ENCODE data around the gene PSMB5. TPM values are rescaled to one million over a fixed set of nuclear protein-coding genes. Genes with fewer than 3 reads are reported as not detected.

The PSMB5 gene
- polyA plus RNA-seq, 1 experiment = 282 TPM

- Histone ChIP-seq H3K9me3 (ENCODE audit: control insufficient read depth, insufficient read depth, low read length) (no peaks in the 10 kb centered on the region), H3K27ac (ENCODE audit: low read depth, low read length) (no peak overlapping the region), H3K27me3 (ENCODE audit: control insufficient read depth, insufficient read depth, low read length) (no peaks in the 10 kb centered on the region), H3K4me3 (ENCODE audit: low read depth, low read length) (peak overlapping the region; percentile 49)
- TF ChIP-seq CTCF (IDR thresholded peaks at IDR 0.05; ENCODE audit: low read depth, low read length) = no peak
- no peak for DNase-seq (ENCODE audit: low read depth, low spot score)
- ChIA-PET CTCF (interaction anchor here (0.6 to 5.7 kb wide), 65 partner anchors 9 to 1146 kb away, joined by 3 to 317 read pairs (median 5); partner anchors contain the start of genes ACIN1, AJUBA, C14orf119 and CDH24), POLR2A (interaction anchor here (0.9 to 1.9 kb wide), 7 partner anchors 9 to 239 kb away, joined by 3 to 14 read pairs (median 5); partner anchors contain the start of genes ACIN1, BCL2L2, C14orf119 and CDH24)
Observed at GRCh38 chr14:23067847-23068788, 33.4 kb upstream of the PSMB5 start.

- H3K27me3 ChIP-seq (ENCODE audit: control insufficient read depth, insufficient read depth, low read length) = no peaks in the 10 kb centered on the region
- ChIA-PET CTCF (interaction anchor here (0.6 to 5.7 kb wide), 12 partner anchors 9 to 494 kb away, joined by 3 to 317 read pairs (median 4); partner anchors contain the start of genes AJUBA, CDH24 and SLC7A8), POLR2A (interaction anchor here (1.9 kb wide), 1 partner anchor 28 kb away, joined by 14 read pairs; the partner anchor contains the start of genes ACIN1 and C14orf119)
- H3K4me3 ChIP-seq (ENCODE audit: low read depth, low read length) = no peak overlapping the region
- peak overlapping the region; percentile 21 for H3K27ac ChIP-seq (ENCODE audit: low read depth, low read length)
- DNase-seq (ENCODE audit: low read depth, low spot score) = no peak
- TF ChIP-seq CTCF (IDR thresholded peaks at IDR 0.05; ENCODE audit: low read depth, low read length) = no peak
- H3K9me3 ChIP-seq (ENCODE audit: control insufficient read depth, insufficient read depth, low read length) = no peaks in the 10 kb centered on the region
Observed at GRCh38 chr14:23066855-23067744, 32.4 kb upstream of the PSMB5 start.

- CTCF ChIA-PET = interaction anchor here (1.0 to 5.7 kb wide), 4 partner anchors 9 to 43 kb away, joined by 3 to 317 read pairs (median 4); partner anchors contain the start of gene CDH24
- peak overlapping the region; percentile 21 for H3K27ac ChIP-seq (ENCODE audit: low read depth, low read length)
- H3K9me3 ChIP-seq (ENCODE audit: control insufficient read depth, insufficient read depth, low read length) = no peaks in the 10 kb centered on the region
- DNase-seq (ENCODE audit: low read depth, low spot score) = no peak
- TF ChIP-seq CTCF (IDR thresholded peaks at IDR 0.05; ENCODE audit: low read depth, low read length) = no peak
- H3K4me3 ChIP-seq (ENCODE audit: low read depth, low read length) = no peak overlapping the region
- no peaks in the 10 kb centered on the region for H3K27me3 ChIP-seq (ENCODE audit: control insufficient read depth, insufficient read depth, low read length)
- POLR2A ChIA-PET = no interaction called here
Observed at GRCh38 chr14:23066368-23066767, 31.7 kb upstream of the PSMB5 start.

- no peak overlapping the region for H3K4me3 ChIP-seq (ENCODE audit: low read depth, low read length)
- TF ChIP-seq CTCF (IDR thresholded peaks at IDR 0.05; ENCODE audit: low read depth, low read length) = no peak
- no peaks in the 10 kb centered on the region for H3K27me3 ChIP-seq (ENCODE audit: control insufficient read depth, insufficient read depth, low read length)
- DNase-seq (ENCODE audit: low read depth, low spot score) = no peak
- H3K9me3 ChIP-seq (ENCODE audit: control insufficient read depth, insufficient read depth, low read length) = no peaks in the 10 kb centered on the region
- CTCF ChIA-PET = interaction anchor here (0.6 to 5.7 kb wide), 3 partner anchors 13 to 45 kb away, joined by 3 to 317 read pairs (median 31); no protein-coding TSS in a partner anchor
- peak overlapping the region; percentile 47 for H3K27ac ChIP-seq (ENCODE audit: low read depth, low read length)
- POLR2A ChIA-PET = no interaction called here
Observed at GRCh38 chr14:23063601-23064000, 28.9 kb upstream of the PSMB5 start.

Data from AG04450 (cell line).